SKM-1 (cell line): ENCODE results near the gene ELL3.
"Not testable (repeated sequence)": the region's sequence is repeated elsewhere in the genome, so short reads cannot be mapped to it uniquely, and the experiment has no call there.

ENCODE experiments used
- DNase-seq: peaks from one replicate; lab custom pipeline; 2025; ENCODE audit not compliant: unreplicated experiment; lab: John Stamatoyannopoulos, UW

ELL3 gene, protein sequence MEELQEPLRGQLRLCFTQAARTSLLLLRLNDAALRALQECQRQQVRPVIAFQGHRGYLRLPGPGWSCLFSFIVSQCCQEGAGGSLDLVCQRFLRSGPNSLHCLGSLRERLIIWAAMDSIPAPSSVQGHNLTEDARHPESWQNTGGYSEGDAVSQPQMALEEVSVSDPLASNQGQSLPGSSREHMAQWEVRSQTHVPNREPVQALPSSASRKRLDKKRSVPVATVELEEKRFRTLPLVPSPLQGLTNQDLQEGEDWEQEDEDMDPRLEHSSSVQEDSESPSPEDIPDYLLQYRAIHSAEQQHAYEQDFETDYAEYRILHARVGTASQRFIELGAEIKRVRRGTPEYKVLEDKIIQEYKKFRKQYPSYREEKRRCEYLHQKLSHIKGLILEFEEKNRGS

DNA sequence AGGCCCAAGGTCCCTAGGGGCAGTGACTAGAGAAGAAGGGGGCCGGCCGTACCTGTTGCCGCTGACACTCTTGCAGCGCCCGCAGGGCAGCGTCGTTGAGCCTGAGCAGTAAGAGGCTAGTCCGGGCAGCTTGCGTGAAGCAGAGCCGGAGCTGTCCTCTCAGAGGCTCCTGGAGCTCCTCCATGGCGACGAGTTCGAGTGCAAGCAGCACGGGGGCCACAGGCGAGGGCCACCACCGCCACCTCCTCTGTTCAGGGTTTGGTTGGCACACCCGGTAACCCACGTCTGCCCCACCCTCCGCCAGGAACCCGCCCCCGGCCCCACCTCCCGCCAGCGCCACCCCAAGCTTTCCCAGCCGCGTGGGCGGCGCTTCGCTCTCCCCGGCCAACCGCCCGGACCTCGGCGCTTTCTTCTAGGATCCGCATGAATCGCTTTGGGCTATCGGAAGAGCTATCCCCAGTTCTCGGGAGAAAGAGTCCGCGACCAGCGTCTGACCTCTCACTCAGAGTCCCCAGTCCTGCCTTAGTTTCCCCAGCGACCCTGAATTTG, at the start of gene ELL3:
TSS of gene ELL3 (minus strand) at position 249 of the 549 bp plus-strand sequence. CDS start at position 184, 65 bp downstream.
- DNase-seq = peak; percentile 63

DNA sequence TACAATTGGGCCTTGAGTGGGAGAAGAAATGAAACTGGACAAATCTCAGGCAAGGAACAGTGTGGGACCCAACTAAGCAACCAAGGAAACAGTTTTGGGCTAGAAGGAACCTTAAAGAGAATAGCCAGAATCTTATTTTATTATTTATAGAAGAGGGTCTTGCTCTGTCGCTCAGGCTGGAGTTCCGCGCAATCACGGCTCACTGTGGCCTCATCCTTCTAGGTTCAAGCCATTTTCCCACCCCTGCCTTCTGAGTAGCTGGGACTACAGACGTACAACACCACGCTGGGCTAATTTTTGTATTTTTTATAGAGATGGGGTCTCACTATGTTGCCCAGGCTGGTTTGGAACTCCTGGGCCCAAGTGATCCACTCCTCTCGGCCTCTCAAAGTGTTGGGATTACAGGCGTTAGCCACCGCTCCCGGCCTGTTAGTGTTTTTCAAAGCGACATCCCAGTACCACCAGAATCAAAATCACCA, 49.3 kb upstream of the ELL3 start:
- DNase-seq = no peak

DNA sequence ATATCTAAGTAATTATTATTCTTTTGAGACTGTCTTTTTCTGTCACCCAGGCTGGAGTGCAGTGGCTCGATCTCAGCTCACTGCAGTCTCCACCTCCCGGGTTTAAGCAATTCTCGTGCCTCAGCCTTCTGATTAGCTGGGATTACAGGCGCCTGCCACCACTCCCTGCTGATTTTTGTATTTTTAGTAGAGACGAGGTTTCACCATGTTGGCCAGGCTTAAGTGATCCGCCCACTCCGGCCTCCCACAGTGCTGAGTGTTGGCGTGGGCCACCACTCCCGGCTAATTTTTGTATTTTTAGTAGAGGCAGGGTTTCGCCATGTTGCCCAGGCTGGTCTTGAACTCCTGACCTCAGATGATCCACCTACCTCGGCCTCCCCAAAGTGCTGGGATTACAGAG, 48.5 kb upstream of the ELL3 start:
- DNase-seq = not testable (repeated sequence)

DNA sequence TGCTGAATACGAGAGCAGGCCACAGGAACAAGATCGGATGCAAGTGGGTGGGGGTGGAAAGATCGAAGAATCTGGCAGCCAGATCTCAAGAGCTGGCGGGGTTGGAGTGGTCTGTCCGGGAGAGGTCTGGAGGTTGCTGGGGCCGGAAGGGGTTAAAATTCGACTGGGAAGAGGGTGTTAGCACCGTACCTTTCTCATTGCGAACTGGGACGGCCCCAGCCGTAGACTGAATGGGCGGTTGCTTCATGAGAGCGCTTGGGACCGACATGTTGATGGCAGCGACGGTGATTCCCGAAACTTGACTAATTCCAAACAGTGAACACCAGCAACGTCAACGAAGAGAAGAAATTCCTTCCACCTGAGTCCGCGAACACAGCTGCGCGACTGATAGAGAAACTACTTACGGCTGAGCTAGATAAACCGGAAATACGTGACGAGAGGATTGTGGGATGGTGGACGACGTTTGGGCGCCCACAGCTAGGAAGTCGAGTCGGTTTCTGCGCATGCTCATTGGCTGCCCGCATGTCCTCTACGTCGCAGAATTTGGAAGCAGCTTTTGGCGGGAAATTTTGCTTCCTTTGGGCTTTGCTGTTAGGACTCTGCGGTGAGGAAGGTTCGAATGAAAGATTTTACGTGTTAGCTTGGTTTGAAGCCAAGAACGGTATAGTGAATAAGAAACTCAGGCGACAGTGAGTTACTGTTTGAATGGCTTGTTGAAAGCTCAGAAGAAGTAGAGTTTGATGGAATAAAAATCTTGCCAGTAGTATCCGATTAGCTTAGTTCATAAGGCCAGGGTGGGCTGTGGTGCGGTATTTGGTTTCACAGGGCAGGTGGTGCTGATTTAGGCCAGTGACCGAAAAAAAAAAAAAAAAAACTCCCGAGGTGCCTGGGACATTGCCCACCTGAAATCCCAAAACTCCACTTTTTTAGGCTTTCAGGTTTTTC, 47.8 kb upstream of the ELL3 start, which contains the start of gene MFAP1:
TSS of gene MFAP1 (minus strand) at position 389 of the 945 bp plus-strand sequence. CDS start at position 268, 121 bp downstream.
- DNase-seq = peak; percentile 95

DNA sequence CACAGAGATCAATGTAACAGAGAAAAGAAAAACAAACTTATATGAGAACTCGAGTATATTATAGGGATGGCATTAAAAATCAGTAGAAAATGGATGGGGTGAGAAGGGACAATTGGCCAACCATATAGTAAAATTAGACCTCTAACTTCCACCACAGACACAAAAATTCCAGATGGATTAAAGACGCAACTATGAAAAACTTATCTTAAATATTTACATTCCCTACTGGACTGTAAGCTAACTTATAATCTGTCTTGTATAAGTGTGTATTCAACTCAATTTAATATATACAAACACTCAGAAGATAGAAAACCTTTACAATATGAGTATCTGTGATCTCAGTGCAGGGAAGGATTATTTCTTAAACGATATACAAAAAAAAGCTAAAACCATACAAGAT, 44.7 kb upstream of the ELL3 start:
- no peak for DNase-seq

DNA sequence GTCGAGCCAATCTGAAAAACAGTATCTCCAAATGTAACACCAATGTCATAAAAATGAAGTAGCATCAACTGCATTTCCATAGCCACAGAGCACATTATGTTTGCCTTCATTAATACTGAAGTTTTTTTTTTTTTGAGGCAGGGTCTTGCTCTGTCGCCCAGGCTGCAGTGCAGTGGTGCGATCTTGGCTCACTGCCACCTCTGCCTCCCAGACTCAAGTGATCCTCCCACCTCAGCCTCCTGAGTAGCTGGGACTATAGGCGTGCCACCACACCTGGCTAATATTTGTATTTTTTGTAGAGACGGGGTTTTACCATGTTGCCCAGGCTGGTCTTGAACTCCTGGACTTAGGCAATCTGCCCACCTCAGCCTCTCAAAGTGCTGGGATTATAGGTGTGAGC, 38.3 kb upstream of the ELL3 start:
- not testable (repeated sequence) for DNase-seq

DNA sequence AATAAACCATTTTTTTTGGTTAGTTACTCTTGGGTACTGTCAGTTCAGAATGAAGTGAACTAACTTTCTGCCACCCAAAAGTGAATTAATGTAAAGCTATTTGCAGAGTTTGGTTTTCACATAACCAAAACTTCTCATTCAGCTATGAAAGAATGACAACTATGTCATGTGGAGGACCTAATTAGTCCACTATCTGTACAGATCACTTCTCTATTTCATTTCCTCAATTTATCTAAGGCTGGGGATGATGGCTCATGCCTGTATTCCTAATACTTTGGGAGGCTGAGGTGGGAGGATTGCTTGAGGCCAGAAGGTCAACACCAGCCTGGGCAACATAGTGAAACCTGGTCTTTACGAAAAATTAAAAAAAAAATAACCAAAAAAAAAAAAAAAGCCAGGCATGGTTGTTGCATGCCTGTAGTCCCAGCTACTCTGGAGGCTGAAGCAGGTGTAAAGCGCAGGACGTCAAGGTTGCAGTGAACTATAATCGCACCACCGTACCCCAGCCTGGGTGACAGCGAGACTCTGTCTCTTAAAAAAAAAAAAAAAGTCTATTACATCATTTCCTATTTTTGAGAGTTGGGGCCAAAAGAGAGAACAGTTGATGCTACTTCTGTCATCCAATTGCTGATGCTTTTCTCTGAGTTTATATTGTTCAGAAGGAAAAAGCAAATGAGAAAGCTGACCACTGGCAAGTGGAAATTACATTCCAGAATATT, 32.4 kb upstream of the ELL3 start:
- DNase-seq = no peak

DNA sequence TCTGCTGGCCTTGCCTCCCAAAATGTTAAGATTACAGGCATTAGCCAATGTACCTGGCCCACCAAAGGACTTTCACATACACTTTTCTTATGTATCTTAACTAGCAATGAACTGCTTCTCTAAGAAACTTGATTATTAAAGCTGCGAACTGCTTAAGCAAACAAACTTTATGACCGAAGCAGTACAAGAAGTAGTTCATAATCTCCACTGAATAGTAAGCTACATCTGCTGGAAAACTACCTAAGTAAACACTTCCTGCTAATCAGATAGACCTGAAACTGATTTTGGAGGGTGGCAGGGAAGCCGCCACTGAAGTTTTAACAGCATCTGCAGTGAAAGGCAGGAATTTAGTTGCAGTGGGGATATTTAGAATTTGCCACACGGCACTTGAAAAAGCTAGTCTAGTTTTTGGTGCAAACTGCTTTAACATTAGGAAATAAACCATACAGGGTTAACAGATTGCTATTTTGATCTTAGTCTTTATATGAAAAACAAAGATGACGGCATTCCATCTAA, 31.7 kb upstream of the ELL3 start:
- DNase-seq = no peak

DNA sequence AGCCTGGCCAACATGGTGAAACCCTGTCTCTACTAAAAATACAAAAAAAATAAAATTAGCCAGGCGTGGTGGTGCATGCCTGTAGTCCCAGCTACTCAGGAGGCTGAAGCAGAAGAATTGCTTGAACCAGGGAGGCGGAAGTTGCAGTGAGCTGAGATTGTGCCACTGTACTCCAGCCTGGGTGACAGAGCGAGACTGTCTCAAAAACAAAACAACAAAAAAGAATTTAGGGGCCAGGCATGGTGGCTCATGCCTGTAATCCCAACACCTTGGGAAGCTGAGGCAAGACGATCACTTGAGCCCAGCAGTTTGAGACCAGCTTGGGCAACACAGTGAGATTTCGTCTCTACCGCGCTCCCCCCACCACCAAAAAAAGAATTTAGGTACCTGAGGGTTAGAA, 25.9 kb upstream of the ELL3 start:
- DNase-seq = not testable (repeated sequence)

DNA sequence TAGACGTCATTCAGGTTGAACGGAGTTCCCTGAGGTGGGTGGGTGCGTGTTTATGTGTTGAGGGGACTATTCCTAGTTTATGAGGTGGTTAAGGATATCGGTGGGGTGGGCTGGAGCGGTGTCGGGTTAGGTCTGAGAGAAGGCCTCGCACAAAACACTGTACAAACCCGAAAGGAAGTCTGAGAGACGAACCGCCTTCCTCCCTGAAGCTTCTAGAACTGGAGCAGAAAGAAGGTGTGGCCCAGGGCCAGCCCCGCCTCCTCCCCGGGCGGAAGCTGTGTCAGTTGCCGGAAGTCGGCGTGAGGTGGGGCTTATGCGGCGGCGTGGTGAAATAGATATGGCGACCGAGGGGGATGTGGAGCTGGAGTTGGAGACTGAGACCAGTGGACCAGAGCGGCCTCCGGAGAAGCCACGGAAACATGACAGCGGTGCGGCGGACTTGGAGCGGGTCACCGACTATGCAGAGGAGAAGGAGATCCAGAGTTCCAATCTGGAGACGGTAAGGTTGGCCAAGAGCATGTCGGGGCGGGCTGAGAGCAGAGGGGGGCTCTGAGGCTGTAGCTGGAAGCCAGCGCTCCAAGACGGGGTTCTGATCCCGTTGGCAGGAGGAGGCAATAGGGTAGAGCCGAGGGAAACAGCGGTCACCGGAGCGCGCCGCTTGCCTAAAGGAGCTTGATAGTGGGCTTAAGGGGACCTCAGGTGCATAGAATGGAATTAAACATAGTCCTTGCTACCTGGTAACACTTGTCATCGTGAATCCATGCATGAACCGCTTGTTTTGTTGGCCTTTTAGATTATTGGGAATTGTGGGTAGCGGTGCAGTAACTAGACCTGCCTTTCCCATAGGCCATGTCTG, 23.7 kb upstream of the ELL3 start, which contains the start of gene HYPK:
TSS of gene HYPK (plus strand) at position 314 of the 856 bp plus-strand sequence. CDS start at position 338, 24 bp downstream.
- DNase-seq = peak; percentile 71

DNA sequence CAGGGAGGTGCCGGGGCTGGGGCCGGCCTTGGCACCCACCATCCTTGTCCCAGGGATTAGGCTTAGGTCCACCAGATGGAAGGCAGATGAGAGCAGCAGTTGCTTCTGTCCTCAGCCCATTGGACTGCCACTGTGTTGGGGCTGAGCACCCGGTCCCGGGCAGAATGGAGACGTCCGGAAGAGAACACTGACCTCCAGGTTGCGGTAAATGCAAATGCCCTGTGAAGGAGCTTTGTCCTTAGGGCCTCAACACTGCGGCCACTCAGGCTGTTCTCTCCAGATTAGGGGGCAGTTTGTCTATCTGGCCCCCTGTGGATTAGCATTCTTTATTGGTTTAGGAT, 23.1 kb upstream of the ELL3 start, which contains the start of gene SERINC4:
TSS of gene SERINC4 (minus strand) at position 276 of the 341 bp plus-strand sequence. CDS start at position 42, 234 bp downstream.
- no peak for DNase-seq

DNA sequence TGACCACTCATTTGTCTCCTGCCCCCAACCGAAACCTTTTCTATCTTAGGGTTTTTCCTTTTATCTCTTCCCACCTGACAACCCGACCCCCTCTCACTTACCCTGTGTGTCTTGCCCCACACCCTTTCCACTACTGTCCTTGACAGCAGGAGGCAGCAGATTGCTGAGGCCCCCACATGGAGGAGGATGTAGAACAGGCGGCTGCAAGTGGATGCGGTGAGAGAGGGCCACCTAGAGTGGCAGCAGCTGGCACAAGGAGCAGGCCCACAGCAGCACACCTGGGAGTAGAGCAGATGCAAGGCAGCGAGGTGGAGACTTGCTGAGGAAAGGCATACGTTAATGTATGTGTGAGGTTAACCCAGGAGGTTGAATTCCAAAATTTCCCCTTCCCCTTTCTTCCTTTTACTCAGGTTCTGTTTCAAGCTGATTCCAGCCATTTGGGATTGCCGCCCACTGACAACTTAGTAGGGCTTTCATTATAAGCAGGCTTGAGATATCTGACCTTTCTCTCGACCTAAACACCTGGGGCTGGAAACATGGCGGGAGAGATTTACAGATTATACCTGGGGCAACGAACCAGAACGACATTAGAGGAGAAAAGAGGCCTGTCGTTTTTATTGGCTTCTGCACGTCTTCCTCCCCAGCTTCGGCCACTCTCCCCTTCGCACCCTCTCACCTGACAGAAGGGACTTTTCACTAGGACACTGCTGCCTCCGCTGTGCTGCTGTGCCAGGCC, 22.6 kb upstream of the ELL3 start:
- DNase-seq = no peak

DNA sequence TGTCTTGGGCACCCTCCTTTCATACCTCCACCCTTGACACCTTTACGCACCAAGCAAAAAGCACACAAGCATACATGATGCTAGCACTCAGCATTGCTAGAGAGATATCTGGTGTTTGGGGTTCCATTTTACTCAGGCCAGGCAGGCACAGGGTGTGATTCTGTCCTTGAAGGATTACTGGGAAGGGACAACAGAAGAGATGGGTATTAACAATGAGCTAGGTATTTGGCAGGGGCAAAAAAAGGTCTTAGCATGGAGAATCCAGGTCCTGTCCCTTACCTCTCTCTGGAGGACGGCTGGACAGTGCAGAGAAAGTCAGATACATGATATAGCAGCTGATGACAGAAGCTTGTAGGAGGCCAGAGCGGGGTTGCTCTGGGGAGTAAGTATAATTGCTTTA, 19.8 kb upstream of the ELL3 start:
- no peak for DNase-seq

DNA sequence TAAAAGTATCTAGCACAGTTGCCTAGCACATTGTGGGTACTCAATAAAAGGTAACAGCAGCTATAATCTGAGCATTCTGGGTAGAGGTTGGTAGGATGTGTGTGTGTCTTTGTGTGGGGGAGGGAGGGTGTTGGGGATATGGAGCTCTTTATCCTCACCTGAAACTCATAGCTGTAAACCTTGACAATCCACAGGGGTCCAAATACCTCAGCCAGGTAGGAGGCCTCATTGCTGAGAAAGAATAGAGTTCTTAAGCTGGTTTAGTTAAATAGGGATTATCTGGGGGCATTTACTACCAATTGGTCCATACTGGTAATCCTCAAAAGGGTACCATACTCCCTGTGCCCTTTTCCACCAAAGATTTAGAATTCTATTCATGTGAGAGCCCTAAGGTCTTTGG, 19.2 kb upstream of the ELL3 start:
- no peak for DNase-seq

DNA sequence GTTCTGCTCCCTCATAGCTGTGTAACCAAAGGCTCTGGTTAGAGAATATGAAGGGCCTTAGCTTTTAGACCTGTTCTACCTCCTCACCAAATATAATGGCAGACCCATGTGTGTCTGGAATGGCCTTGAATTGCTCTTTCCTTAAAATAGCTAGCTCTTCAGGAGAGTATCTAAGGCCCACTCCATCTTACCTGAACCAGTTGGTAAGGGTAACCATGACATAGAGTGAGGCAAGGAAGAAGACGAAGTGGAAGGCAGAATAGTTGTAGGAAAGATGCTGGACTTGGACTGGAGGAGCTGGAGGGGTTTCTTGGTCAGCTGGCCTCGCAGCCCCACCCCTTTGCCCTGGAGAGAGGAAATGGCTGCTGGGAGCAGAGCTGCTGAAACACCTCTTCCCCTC, 18.4 kb upstream of the ELL3 start:
- no peak for DNase-seq

DNA sequence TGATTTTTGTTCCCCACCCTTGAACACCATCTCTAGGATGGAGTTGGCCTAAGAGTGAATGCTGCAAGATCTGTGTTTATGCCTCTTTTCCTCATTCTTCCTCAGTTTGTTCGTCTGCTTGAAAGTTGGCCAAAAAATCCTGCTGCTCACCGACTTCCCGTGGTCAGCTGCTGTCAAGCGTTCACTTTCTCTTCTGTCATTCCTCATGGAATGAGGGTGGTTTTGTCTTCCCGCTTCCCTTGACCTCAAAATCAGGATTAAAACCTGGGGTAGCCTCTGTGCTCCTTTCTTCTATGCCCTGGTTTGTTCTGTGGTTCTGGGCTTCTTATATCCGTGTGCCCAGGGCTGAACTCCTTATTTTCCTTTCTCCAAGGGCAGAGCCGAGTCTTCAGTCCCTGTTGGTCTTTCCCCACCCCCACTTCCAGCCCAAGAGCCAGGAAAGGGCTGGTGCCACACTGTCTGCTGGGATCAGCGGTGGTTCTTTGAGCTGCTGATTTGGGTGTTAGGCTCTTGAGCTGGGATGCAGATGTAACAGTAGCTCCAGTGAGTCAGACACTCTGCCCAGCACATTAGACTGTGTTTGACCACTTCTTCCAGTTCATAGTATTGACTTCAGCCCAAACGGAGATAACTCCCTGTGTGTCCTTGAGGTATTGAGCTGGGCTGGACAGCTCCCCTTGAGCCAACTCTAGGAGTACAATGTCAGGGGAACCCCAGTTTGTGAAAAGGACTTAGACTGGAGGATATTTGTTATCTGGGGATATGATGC, 17.7 kb upstream of the ELL3 start:
- DNase-seq = no peak

DNA sequence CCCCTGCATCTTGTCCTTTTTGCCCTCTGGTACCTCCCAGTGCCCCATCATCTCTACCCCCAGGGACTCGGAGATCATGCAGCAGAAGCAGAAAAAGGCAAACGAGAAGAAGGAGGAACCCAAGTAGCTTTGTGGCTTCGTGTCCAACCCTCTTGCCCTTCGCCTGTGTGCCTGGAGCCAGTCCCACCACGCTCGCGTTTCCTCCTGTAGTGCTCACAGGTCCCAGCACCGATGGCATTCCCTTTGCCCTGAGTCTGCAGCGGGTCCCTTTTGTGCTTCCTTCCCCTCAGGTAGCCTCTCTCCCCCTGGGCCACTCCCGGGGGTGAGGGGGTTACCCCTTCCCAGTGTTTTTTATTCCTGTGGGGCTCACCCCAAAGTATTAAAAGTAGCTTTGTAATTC, 16.9 kb upstream of the ELL3 start:
- no peak for DNase-seq
